B cell (primary cell): Measurements from ENCODE around the gene PTCD2. TPM values are rescaled to one million over a fixed set of nuclear protein-coding genes. Genes with fewer than 3 reads are reported as not detected.
"Not testable (repeated sequence)": the region's sequence is repeated elsewhere in the genome, so short reads cannot be mapped to it uniquely, and the experiment has no call there.

Experiments used
- ATAC-seq: fragments of 200-7000 bp; cut with Tn5 transposase; one replicate; pipeline ENCODE4 v1.10.0; 2021; ENCODE audit warnings: low read depth, mild to moderate bottlenecking, moderate number of reproducible peaks, moderate library complexity
- CTCF ChIA-PET: fragments of 350-600 bp; sonication (Branson Sonifier 250); formaldehyde crosslinking; loops from one replicate; lab custom pipeline; 2021; ENCODE audit warnings: antibody characterized with exemption, inconsistent platforms; lab: Charles Lee
- POLR2A ChIA-PET: fragments of 350-600 bp; sonication (Branson Sonifier 250); formaldehyde crosslinking; loops from one replicate; lab custom pipeline; 2021; ENCODE audit warnings: antibody characterized with exemption; lab: Charles Lee
- DNase-seq: peaks from one replicate; pipeline ENCODE4 v3.0.0; 2013
- H2AFZ ChIP-seq: 2 replicates; pipeline ENCODE4 v1.6.1; 2012; ENCODE audit warnings: mild to moderate bottlenecking, low read depth, low read length; ENCODE audit not compliant: insufficient read depth, poor library complexity, severe bottlenecking
- H3K27ac ChIP-seq, 2 donors: 1 replicate in 1 of 2; 2 replicates in 1 of 2; pipeline ENCODE4 v1.5.1; 2012 to 2013; ENCODE audit warnings: low read length in 2 of 2, mild to moderate bottlenecking in 2 of 2, moderate library complexity in 1 of 2
- H3K27me3 ChIP-seq, 4 experiments: fragments of 200-600 bp in 1 of 4; sonication (generic) in 1 of 4; replicated peaks in 1 of 4; 1 replicate in 2 of 4; 2 replicates in 2 of 4; pipeline versions ENCODE4 v1.6.1 to v1.7.0; 2013 to 2016; ENCODE audit warnings: low read length in 3 of 4, mild to moderate bottlenecking in 2 of 4, mixed read lengths in 1 of 4, moderate library complexity in 1 of 4; ENCODE audit not compliant: insufficient read depth in 4 of 4, control insufficient read depth in 3 of 4; ENCODE audit errors: control extremely low read depth in 1 of 4
- H3K36me3 ChIP-seq, 2 experiments: replicated peaks in 1 of 2; 1 replicate in 1 of 2; 2 replicates in 1 of 2; pipeline versions ENCODE4 v1.6.1 to v1.7.1; 2013; ENCODE audit warnings: low read length in 1 of 2; ENCODE audit not compliant: insufficient read depth in 2 of 2, control insufficient read depth in 1 of 2; ENCODE audit errors: control extremely low read depth in 1 of 2, extremely low read depth in 1 of 2
- H3K4me1 ChIP-seq, 2 donors: fragments of 200-600 bp in 1 of 2; sonication (generic) in 1 of 2; 1 replicate in 1 of 2; 2 replicates in 1 of 2; pipeline versions ENCODE4 v1.5.1 to v1.6.1; 2013 to 2017; ENCODE audit warnings: low read length in 2 of 2; ENCODE audit not compliant: control insufficient read depth in 2 of 2, insufficient read depth in 2 of 2
- H3K4me2 ChIP-seq: replicated peaks from 2 replicates; pipeline ENCODE3; 2012; ENCODE audit warnings: mild to moderate bottlenecking, low read depth, low read length; ENCODE audit not compliant: poor library complexity, severe bottlenecking
- H3K4me3 ChIP-seq, 5 experiments: fragments of 200-600 bp in 1 of 5; sonication (generic) in 1 of 5; 1 replicate in 3 of 5; 2 replicates in 2 of 5; pipeline versions ENCODE4 v1.5.1 to v1.7.0; 2011 to 2016; ENCODE audit warnings: low read length in 4 of 5, mild to moderate bottlenecking in 4 of 5, low read depth in 2 of 5, control low read depth in 1 of 5, moderate library complexity in 1 of 5; ENCODE audit not compliant: insufficient read depth in 1 of 5; ENCODE audit errors: control extremely low read depth in 1 of 5, extremely low read depth in 1 of 5
- H3K79me2 ChIP-seq: fragments of 200-600 bp; sonication (generic); one replicate; pipeline ENCODE4 v1.6.0; 2016; ENCODE audit warnings: low read length; ENCODE audit not compliant: control insufficient read depth, insufficient read depth
- H3K9ac ChIP-seq: fragments of 200-600 bp; sonication (generic); 2 replicates; pipeline ENCODE4 v1.6.1; 2017; ENCODE audit warnings: mild to moderate bottlenecking, low read length, moderate library complexity
- H3K9me3 ChIP-seq, 3 donors: one replicate each; pipeline versions ENCODE4 v1.6.1 to v1.7.1; 2013; ENCODE audit warnings: low read length in 2 of 3; ENCODE audit not compliant: control insufficient read depth in 2 of 3, insufficient read depth in 1 of 3; ENCODE audit errors: control extremely low read depth in 1 of 3
- H4K20me1 ChIP-seq: 2 replicates; pipeline ENCODE4 v1.6.0; 2012; ENCODE audit warnings: mild to moderate bottlenecking, low read length; ENCODE audit not compliant: insufficient read depth, control insufficient read depth, poor library complexity, severe bottlenecking
- H3K27ac Mint-ChIP-seq: one replicate; pipeline ENCODE4 v1.8.0; 2021; ENCODE audit warnings: mixed read lengths
- H3K27me3 Mint-ChIP-seq: one replicate; pipeline ENCODE4 v1.8.0; 2021; ENCODE audit warnings: mixed read lengths
- H3K4me1 Mint-ChIP-seq: one replicate; pipeline ENCODE4 v1.8.0; 2021; ENCODE audit warnings: mixed read lengths
- H3K4me3 Mint-ChIP-seq: one replicate; pipeline ENCODE4 v1.8.0; 2021; ENCODE audit warnings: mixed read lengths
- H3K9me3 Mint-ChIP-seq: one replicate; pipeline ENCODE4 v1.8.0; 2022; ENCODE audit warnings: mixed read lengths; ENCODE audit not compliant: insufficient read depth
- EZH2 ChIP-seq: IDR thresholded peaks from 2 replicates; pipeline ENCODE4 v1.6.1; 2012; ENCODE audit warnings: borderline replicate concordance, low read depth, mild to moderate bottlenecking, moderate library complexity, low read length; ENCODE audit not compliant: insufficient read depth, poor library complexity, severe bottlenecking
- WGBS: methylation state at CpG from one replicate; pipeline ENCODE4 v1.1.5; 2013; ENCODE audit warnings: missing lambda C conversion rate; ENCODE audit not compliant: insufficient coverage; 5-methylcytosine and 5-hydroxymethylcytosine counted together
- intact Hi-C: fragments of 100-400 bp; cut with micrococcal nuclease; formaldehyde crosslinking; loops from one replicate; pipeline ENCODE4 v1.10.0; 2022
- polyA plus RNA-seq: library from polyadenylated mRNA; depleted of rRNA; stranded (reverse); fragments of >200 nt; gene quantifications from 2 replicates; pipeline ENCODE4 v1.2.3, GENCODE V29; 2012
- total RNA-seq, 2 donors: library from RNA; stranded (reverse); fragments of 120-200 nt in 1 of 2; gene quantifications; 1 replicate in 1 of 2; 2 replicates in 1 of 2; pipeline versions ENCODE4 v1.2.3 to v1.2.4, GENCODE V29; 2013 to 2022
- TF ChIP-seq, protein P1 (sequence below): fragments of 200-600 bp; IDR thresholded peaks from one replicate; pipeline ENCODE4 v1.8.0; 2022; ENCODE audit warnings: antibody characterized with exemption, mild to moderate bottlenecking

PTCD2 gene
- total and polyA plus RNA-seq, 2 donors (not counting 1 experiment from before 2014, with no cell fraction given) = 3.7 to 10.5 TPM

GRCh38 chr5:72296256-72296655 is 23.9 kb upstream of the PTCD2 start:
- peak overlapping the region; percentile 64 for H3K27ac Mint-ChIP-seq
- POLR2A ChIA-PET = no interaction called here
- peak overlapping the region; percentile 2 for H3K4me2 ChIP-seq

DNA sequence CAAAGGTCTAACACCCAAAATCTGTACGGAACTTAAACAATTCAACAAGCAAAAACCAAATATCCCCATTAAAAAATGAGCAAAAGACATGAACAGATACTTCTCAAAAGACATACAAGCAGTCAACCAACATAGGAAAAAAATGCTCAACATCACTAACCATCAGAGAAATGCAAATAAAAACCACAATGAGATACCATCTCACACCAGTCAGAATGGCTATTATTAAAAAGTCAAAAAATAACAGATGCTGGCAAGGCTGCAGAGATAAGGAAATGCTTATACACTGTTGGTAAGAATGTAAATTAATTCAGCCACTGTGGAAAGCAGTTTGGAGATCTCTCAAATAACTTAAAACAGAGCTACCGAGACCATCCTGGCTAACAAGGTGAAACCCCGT is 22.0 kb upstream of the PTCD2 start:
- peaks cover 60 to 75% of the 10 kb centered on the region in 2 donors for H3K4me1 ChIP-seq
- ATAC-seq (peak; percentile 42), DNase-seq (peak; percentile 49)
- peak overlapping the region; percentile 32 to 61 for H3K27ac ChIP-seq
- peak overlapping the region in 3 of 5 experiments; percentile 15 to 37 (median 36) for H3K4me3 ChIP-seq
- Mint-ChIP-seq H3K27ac (peak overlapping the region; percentile 87), H3K4me3 (peak overlapping the region; percentile 76), H3K4me1 (peaks cover 86% of the 10 kb centered on the region)
- intact Hi-C loops = loop anchor here (1.0 kb wide), 1 partner anchor 10 kb away; no protein-coding TSS in a partner anchor
- H3K27me3 Mint-ChIP-seq, H4K20me1 ChIP-seq, H3K36me3 ChIP-seq, H2AFZ ChIP-seq, H3K27me3 ChIP-seq, H3K9me3 Mint-ChIP-seq, H3K9me3 ChIP-seq: not testable (repeated sequence)
- ChIA-PET POLR2A (interaction anchor here (1.5 to 2.0 kb wide), 2 partner anchors 10 to 22 kb away, joined by 3 to 9 read pairs; partner anchors contain the start of genes MRPS27 and PTCD2), CTCF (interaction anchor here (1.1 to 4.8 kb wide), 2 partner anchors 10 to 13 kb away, joined by 5 to 21 read pairs; no protein-coding TSS in a partner anchor)
- peak overlapping the region; percentile 38 for H3K4me2 ChIP-seq
- H3K9ac ChIP-seq = peak overlapping the region; percentile 31
- 33% methylated on average over 1 of the region's 3 CpGs for WGBS
- H3K79me2 ChIP-seq = peaks cover 76% of the 10 kb centered on the region

More at GRCh38 chr5:72296256-72296655, 23.9 kb upstream of the PTCD2 start:
- Histone ChIP-seq H3K4me1 (peaks cover 50 to 74% of the 10 kb centered on the region in 2 donors), H2AFZ (no peak overlapping the region), H3K27me3 (no peaks in the 10 kb centered on the region), H3K27ac (peak overlapping the region in 1 of 2 donors; percentile 40), H3K36me3 (peaks cover 5 to 8% of the 10 kb centered on the region in 2 experiments), H4K20me1 (no peaks in the 10 kb centered on the region), H3K9ac (no peak overlapping the region), H3K4me3 (no peak overlapping the region), H3K9me3 (no peaks in the 10 kb centered on the region), H3K79me2 (peaks cover 57% of the 10 kb centered on the region)
- H3K4me3 Mint-ChIP-seq = peak overlapping the region; percentile 54
- no peak for ATAC-seq
- WGBS = no CpG with 5 or more reads among the region's 2 CpGs
- H3K27me3 Mint-ChIP-seq = no peaks in the 10 kb centered on the region
- DNase-seq = no peak
- intact Hi-C loops = no loop called here
- TF ChIP-seq, protein P1, sequence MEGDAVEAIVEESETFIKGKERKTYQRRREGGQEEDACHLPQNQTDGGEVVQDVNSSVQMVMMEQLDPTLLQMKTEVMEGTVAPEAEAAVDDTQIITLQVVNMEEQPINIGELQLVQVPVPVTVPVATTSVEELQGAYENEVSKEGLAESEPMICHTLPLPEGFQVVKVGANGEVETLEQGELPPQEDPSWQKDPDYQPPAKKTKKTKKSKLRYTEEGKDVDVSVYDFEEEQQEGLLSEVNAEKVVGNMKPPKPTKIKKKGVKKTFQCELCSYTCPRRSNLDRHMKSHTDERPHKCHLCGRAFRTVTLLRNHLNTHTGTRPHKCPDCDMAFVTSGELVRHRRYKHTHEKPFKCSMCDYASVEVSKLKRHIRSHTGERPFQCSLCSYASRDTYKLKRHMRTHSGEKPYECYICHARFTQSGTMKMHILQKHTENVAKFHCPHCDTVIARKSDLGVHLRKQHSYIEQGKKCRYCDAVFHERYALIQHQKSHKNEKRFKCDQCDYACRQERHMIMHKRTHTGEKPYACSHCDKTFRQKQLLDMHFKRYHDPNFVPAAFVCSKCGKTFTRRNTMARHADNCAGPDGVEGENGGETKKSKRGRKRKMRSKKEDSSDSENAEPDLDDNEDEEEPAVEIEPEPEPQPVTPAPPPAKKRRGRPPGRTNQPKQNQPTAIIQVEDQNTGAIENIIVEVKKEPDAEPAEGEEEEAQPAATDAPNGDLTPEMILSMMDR = no peak
- no peak for TF ChIP-seq EZH2
- peaks cover 79% of the 10 kb centered on the region for H3K4me1 Mint-ChIP-seq
- CTCF ChIA-PET = interaction anchor here (4.8 kb wide), 1 partner anchor 12 kb away, joined by 21 read pairs; no protein-coding TSS in a partner anchor
- H3K9me3 Mint-ChIP-seq = no peaks in the 10 kb centered on the region
